Central memory CD4-positive, alpha-beta T cell (primary cell): ENCODE measurements around the gene ADGRD1.

Source experiments
- DNase-seq: peaks from one replicate; pipeline ENCODE4 v3.0.0; 2022

The ADGRD1 gene

DNA sequence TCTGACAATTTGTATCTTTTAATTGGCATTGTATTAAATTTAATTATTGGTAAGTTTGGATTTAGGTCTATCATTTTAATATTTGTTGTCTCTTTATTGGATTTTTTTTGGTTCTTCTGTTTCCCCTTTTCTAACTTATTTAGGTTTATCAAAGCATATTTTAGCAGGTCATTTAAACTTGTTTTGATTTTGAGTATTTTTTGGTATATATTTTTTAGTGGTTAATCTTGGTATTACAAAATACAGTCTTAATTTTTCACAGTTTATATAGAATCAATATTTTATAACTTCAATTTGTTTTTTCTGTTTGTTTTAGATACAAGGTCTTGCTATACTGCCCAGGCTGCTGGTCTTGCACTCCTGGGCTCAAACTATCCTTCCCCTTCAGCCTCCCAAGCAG, 15.5 kb upstream of the ADGRD1 start:
- DNase-seq, result no peak

GRCh38 chr12:130944878-130945277, 8.8 kb upstream of the ADGRD1 start:
- no peak for DNase-seq

- no peak for DNase-seq
These were observed 7.8 kb upstream of the ADGRD1 start for GRCh38 chr12:130945786-130946492.

DNA sequence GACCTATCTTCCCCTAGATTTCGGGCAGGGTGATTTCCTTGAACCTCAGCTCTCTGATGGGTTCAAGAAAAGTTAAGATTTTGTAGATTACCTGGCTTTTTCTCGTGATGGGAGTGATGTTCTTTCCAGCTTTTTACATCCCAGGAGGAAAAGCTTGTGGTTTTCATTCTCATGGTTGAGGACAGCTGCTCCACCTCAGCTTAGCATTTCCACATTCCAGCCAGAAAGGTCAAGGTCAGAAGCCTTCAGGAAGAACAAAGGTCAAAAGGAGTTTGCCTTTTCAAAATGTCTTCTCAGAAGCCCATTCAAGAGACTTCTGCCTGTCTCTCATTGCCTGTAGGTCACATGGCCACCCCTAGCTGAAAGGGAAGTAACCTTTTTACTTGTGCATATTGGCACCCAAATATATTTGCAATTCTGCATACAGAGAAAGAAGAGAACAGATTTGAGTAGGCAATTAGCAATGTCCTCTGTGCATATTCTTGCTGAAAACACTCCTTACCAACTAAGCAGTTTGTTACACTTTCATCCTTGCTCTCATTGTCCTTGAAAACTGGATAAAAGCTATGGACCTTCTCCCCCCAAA, 6.6 kb upstream of the ADGRD1 start:
- DNase-seq, result no peak

GRCh38 chr12:130948136-130948535, 5.6 kb upstream of the ADGRD1 start:
- no peak for DNase-seq

GRCh38 chr12:130948751-130949150, 5.0 kb upstream of the ADGRD1 start:
- DNase-seq, result no peak

DNA sequence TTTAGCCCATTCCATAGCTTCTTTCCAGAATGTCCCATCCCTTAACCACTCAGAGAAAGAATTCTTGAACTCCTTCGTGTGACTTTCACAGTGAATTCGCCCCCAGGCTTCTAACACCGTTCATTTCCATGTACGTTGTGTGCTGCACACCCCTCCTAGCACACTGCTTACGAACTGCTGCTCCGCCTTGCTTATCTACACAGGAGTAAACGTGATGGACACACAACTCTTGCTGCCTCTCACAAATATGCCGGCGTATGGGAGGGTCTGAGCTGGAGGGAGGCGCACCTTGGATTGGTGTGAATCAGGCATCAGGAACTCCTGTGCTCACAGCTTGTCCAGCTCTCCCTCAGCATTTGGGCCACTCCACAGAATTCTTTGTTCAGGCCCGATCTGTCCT, 3.9 kb upstream of the ADGRD1 start:
- DNase-seq, result no peak

- DNase-seq, result no peak
These were observed 2.1 kb upstream of the ADGRD1 start for GRCh38 chr12:130951636-130952035.

- no peak for DNase-seq
These were observed 1.3 kb upstream of the ADGRD1 start for GRCh38 chr12:130952171-130952954.

DNA sequence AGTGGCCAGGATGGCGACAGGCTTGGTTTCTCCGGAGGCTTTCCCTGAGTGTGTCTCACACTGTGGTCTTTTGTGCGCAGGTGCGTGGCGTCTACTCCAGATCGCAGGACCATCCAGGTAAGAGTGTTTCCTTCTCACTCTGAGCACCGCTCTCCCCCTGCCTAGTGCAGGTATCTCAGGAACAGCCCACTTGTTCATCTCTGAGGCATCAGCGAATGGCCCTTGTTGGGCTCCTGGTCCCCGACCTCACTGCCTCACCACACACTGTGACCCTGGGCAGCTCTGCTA, 781 bp downstream of the ADGRD1 start:
- DNase-seq, result no peak

- no peak for DNase-seq
These were observed 1.6 kb downstream of the ADGRD1 start for GRCh38 chr12:130955238-130955816.

DNA sequence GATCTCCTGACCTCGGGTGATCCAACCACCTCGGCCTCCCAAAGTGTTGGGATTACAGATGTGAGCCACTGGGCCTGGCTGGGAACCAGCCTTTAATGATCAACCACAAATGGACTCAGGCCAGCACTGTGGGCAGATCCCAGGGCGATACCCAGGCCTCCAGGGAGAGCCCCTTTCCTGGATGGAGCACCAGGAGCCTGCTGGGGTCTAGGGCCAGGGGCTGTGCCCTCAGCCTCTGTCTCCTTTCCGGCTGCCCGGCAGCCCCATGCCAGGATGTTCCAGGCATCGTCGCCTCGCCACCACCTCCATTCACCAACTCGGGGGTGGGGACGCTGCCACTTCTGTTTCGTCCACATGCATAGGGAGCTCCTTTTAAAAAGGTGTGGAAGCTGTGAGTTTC, 2.3 kb downstream of the ADGRD1 start:
- DNase-seq, result no peak

GRCh38 chr12:130956456-130957303, 3.0 kb downstream of the ADGRD1 start:
- DNase-seq, result no peak

DNA sequence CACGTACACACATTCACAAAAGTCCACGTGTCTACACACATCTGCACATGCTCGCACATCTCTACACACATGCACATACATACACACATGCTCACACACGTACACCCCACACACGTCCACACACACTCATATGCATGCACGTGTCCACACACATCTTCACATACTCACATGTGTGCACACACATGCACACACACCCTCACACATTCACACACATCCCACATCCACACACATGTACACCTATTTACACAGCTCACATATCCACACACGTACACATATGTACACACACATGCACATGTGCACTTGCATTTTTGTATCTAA, 3.6 kb downstream of the ADGRD1 start:
- DNase-seq, result no peak

- no peak for DNase-seq
These were observed 4.9 kb downstream of the ADGRD1 start for GRCh38 chr12:130958557-130959140.

DNA sequence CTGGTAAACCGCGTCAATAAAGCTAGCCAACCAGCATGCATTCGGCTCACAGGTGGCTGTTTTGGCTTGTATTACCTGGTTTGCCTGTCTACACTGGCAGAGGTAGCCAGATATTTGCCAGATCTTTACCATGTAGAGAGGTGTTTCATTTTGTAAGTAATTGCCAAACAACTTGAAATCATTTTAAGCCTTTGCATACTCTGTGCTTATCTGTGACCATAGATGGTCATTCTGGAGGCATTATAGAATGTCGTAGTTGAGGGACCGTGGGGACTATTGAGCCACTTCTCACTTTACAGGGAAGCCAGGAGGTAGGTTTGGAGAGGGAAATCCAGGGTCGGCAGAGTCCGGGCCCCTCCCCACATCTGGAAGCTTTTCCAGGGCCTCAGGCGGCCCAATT, 5.9 kb downstream of the ADGRD1 start:
- DNase-seq, result no peak

- DNase-seq, result no peak
These were observed 6.4 kb downstream of the ADGRD1 start for GRCh38 chr12:130960058-130960457.

GRCh38 chr12:130960787-130961186, 7.1 kb downstream of the ADGRD1 start:
- no peak for DNase-seq

DNA sequence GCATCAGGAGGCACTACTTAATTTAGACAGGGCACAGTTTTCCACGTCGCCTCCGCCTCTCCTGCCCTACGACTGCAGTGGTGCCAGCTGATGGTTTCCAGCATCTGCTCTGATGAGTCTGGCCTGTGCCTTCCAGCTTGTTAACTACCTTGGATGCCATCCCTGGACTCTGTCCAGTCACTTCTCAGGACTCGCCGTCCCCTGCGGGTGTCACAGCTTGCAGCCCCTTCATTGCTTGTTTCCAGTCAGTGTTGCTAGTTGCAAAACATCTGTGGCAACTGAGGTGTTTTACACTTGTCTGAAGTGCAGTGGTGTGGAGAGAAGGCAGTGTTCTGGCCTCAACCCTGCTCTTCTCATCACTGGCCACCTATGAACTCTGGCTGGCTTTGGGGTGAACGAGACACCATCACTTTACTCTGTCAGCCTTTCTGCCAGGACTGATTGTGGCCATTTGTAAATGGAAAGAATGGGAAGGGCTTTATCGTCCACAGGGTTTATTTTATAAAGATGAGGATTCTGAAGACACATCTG, 8.3 kb downstream of the ADGRD1 start:
- no peak for DNase-seq

DNA sequence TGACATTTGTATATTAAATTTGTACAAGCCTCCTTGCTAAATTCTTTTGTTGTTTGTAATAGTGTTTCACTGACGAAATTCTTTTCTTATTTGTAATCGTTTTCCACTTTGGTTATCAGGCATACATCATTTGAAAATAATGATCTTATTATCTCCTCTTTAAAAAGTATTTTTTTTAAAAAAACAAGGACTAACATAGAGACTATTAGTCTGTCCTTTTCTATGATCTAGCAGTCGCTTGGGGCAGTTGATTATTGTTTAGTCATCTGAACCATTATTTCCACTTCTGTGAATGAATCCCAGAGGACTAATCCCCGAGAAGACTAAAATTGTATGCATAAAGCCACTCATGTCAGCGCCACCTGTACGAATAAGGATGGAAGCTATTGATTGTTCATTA, 11.5 kb downstream of the ADGRD1 start:
- DNase-seq, result no peak

DNA sequence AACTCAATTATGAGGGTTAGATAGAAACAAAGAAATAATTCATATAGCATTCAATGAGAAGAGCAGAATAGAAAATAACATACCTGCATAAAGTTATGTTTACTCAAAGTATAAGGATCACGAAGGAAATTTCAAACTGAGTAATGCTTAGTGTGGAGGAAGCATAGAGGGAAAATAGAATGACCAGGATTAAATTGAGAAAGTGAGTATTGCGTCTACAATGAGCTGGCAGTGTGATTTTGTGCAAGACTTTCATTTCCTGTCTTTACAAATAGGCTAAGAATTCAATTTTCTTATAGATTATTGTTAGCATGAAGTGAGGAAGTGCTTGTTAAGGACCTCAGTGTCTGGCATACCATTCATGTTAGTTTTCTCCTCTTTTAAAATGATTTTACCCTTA, 12.0 kb downstream of the ADGRD1 start:
- no peak for DNase-seq

DNA sequence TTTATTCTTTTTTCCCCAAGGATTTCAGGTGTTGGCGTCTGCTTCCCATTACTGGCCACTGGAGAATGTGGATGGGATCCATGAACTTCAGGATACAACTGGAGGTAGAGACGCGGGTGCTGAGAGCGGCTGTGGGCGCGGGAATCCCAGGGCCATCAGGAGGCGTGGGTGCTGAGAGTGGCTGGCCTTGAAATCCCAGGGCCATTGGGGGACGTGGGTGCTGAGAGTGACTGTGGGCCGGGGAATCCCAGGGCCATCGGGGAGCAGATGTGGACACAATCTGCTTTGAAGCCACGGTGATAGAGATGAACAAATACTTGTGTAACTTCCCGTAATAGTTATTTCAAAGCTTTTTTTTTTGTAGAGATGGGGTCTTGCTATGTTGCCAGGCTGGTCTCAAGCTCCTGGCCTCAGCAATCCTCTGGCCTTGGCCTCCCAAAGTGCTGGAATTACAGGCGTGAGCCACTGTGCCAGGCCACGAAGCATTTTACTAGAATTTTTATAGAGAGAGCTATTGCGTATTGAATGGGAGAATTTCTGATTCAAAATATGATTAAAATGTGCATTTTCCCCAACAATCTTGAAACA, 12.8 kb downstream of the ADGRD1 start:
- DNase-seq, result no peak
